H54 (cell line): ENCODE results near the gene SLC6A9.

Experiments used
- DNase-seq: peaks from one replicate; pipeline ENCODE4 v3.0.0; 2011; ENCODE audit warnings: low spot score, mixed read lengths; ENCODE audit not compliant: insufficient read length
- FAIRE-seq: peaks from 3 replicates; lab custom pipeline; 2011; peaks lifted over from hg19 to GRCh38; lab: Jason Lieb, UNC
- POLR2A ChIP-seq: IDR thresholded peaks from 2 replicates; pipeline ENCODE4 v1.6.1; 2011; ENCODE audit warnings: low read depth, mild to moderate bottlenecking, low read length

Gene SLC6A9

GRCh38 chr1:44029260-44029910, 1.9 kb downstream of the SLC6A9 start:
- FAIRE-seq (no peak), DNase-seq (no peak)
- TF ChIP-seq POLR2A: no peak

DNA sequence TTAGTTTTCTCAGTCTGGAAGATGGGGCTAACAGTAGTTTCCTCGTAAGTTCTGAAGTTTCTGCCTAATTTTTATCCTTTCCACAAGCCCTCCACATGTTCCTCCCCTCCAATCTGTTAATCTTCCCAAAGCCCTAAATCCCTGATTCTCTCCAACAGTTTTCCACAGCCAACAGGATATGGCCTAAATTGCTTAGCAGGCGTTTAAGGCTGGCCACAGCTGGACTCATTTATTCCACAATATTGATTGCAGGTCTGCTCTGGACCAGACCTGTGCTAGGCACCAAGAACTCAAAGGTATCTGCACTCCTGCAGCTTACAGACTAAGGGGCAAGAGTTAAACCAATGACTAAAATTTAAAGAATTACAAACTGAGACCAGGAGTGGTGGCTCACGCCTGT, 3.9 kb downstream of the SLC6A9 start:
- DNase-seq (no peak), FAIRE-seq (no peak)
- no peak for TF ChIP-seq POLR2A

DNA sequence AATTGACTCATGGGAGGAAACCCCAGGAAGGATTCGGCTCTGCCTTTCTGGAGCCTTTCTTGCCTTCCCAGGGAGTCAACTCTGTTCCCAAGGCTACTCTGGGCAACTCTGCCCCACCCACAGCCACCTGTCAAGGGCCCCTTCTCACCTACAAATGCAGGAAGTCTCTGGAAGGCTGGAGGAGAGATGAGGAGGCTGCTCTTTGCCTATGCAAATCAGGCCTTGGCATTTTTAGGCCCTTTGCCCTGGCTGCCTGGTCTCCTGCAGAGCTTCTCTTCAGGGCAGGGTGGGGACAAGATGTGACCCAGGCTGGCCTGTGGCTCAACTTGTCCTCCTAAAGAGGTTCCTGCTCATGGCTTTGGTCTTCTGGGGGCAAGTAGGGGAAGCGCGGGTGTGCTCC, 5.4 kb downstream of the SLC6A9 start:
- no peak for FAIRE-seq
- TF ChIP-seq POLR2A: no peak
- DNase-seq: no peak

DNA sequence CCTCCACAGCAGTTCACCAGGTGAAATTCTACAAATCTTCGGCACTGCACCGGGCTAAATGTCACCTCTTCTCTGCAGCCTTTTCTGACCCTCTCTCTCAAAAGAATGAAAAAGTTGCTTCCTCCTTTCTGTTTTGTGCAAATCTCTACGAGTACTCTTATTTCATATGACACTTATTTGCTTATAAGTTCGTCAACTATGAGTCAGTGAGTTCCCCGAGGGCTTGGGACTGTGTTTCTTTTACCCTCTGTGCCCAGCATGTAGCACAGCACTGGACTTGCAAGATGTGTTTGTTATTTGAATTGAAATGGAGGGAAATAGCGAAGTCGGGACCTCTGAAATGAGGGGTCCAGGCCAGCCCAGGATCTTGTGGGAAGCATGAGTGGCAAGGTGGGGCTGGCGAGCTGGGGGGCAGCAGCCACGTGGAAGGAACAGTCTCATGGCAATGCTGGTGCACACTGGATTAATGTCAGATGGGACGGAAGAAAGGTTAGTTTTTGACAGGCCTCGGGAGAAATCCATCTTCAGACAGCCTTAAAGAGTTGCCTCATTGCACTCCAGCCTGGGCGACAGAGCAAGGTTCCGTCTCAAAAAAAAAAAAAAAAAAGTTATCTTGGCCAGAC, 6.2 kb downstream of the SLC6A9 start:
- no peak for TF ChIP-seq POLR2A
- FAIRE-seq (no peak), DNase-seq (no peak)

GRCh38 chr1:44024031-44024902, 7.0 kb downstream of the SLC6A9 start:
- TF ChIP-seq POLR2A: no peak
- FAIRE-seq (no peak), DNase-seq (no peak)

DNA sequence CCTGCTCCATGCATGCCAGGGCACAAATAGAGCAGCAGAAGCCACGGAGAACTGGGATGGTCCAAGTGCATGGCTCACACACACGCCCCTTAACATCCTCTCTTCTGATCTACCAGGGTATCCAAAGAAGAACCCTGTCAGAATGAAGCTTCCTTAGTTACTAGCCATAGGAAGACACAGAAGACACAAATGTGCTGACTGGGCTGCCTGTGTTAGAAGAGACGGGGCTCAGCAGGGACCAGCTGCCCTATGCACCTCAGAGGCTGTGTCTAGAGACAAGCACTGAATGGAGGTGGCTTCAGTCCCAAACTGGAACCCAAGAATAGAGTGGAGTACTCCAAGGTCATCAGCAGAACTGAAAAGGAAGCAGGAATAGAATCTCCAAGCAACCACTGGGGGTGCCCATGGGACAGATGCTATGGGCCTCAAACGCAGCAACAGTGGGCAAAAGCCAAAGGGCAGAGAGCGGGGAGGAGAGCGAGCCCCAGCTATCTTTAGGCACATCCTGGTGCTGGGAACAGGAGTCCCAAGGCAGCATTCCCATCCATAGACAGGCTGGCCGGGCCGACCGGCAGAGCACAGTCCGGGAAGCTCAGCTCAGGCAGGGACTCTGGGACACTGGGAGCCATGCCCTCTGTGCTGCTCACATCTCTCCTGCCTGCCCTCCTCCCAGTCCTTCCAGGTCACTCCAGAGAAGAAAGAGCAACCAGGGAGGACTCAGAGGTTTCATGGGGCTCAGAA, 9.5 kb downstream of the SLC6A9 start:
- TF ChIP-seq POLR2A: no peak
- FAIRE-seq: no peak
- DNase-seq: no peak

GRCh38 chr1:44021156-44021555, 10.1 kb downstream of the SLC6A9 start:
- no peak for FAIRE-seq
- no peak for DNase-seq
- no peak for TF ChIP-seq POLR2A

DNA sequence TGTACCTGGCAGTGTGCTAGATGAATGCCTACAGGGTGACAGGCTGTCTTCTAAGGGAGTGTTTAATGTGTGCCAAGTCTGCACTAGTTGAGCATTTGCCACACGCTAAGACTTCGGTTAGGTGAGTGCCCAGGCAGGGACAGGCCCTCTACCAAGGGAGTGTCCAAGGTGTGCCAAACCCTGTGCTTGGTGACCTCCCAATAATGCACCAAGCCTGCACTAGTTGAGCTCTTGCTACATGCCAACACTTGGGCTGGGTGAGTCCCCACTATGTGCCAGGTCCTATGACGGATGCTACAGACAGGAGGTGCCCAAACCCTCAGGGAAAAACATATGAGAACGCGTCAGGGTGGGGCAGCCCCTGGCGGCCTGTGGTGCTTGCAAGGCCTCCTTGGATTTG, 10.8 kb downstream of the SLC6A9 start:
- TF ChIP-seq POLR2A: no peak
- FAIRE-seq: no peak
- no peak for DNase-seq

GRCh38 chr1:44019466-44019948, 11.8 kb downstream of the SLC6A9 start:
- no peak for TF ChIP-seq POLR2A
- DNase-seq (no peak), FAIRE-seq (no peak)

DNA sequence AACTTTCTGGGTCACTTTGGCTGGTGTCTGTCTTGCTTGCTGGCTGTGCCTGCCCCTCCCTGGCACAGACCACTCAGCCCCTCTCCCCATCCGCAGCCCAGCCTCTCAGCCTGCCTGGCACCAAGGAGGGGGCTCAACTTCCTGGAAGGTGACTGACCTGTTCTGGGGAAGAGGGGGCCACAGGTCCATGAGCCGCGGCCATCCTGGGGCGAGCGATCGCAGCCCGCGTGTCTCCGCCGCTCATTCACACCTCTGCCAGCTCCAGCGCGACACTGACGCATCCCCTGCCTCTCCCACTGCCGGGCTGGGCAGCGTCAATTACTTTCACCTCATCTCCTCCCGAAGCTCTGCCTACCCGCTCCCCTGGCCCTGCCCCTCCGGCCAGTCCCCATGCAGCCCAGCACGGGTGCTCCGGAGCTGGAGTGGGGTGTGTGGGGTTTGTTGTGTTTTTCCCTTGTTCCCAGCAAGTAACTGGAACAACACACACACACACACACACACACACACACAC, 14.3 kb downstream of the SLC6A9 start:
- no peak for TF ChIP-seq POLR2A
- DNase-seq (no peak), FAIRE-seq (no peak)

DNA sequence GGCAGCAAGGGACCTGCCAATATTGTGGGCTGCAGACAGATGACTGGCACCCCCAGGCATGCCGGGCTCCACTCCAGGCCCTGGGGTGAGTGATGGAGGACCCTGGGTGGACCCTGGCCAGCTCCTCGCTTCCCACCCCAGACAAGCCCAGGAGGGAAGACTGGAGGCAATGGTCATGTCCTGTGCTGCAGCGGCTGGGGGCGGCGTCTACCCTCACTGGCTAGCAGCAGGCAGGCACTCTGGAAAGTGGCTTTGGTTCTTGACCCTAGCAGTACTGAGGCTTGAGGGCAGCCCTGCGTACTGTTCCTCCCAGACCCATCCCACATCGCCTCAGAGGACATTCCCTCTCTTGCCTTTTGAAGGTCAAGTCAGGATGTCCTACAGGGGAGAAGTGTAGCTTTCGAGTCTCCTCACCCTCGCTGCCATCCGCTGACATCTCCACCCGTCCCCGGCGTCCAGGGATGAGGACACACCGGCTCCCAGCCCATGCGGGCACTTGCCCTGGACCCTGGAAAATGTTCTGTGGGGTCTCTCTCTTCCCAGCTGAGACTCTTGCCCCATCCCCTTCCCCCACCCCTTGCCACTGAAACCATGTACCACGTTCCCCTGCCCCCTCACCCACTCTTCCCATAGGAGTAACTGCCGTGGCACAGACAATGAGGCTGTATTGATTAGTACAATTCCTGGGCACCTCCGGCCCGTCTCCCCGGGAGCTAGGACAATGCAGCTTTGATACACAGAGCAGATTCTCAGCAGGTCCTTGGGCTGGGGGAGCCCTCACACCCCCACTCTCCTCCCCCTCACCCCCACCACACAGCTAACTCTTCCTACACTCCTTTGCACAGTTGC, 15.0 kb downstream of the SLC6A9 start:
- DNase-seq: no peak
- no peak for TF ChIP-seq POLR2A
- FAIRE-seq: no peak

GRCh38 chr1:44015206-44015605, 16.1 kb downstream of the SLC6A9 start:
- no peak for DNase-seq
- no peak for FAIRE-seq
- no peak for TF ChIP-seq POLR2A
